Prostate gland (tissue), 2 donors: Measurements from ENCODE around the gene FBH1.

ENCODE experiments used
- CTCF ChIP-seq, 4 experiments: fragments of 200-600 bp in 2 of 4; fragments of 450-650 bp in 2 of 4; sonication (generic) in 2 of 4; IDR thresholded peaks; 1 replicate in 3 of 4; 2 replicates in 1 of 4; pipeline ENCODE4 v1.5.1; 2016 to 2019; ENCODE audit warnings: antibody characterized with exemption in 4 of 4, mild to moderate bottlenecking in 2 of 4, moderate library complexity in 2 of 4
- POLR2AphosphoS5 ChIP-seq: sonication (generic); formaldehyde crosslinking; IDR thresholded peaks from one replicate; pipeline ENCODE4 v1.6.1; 2017; ENCODE audit warnings: antibody characterized with exemption

DNA sequence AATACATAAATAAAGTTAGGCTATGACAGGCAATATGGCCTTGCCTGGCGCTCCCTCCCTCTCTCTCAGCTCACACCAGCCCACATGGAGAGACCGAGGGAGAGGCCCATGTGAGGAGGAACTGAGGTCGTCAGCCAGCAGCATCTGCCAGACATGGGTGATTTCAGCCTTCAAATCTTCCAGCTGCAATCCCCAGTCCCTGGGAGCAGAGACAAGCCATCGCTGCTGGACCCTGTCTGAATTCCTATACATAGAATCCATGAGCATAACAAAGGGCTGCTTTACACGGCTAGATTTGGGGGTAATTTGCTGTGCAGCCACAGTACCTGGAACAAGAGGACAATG is 35.9 kb upstream of the FBH1 start:
- no peak for TF ChIP-seq CTCF (IDR thresholded peaks at IDR 0.05)
- no peak for TF ChIP-seq POLR2AphosphoS5
